Amniotic epithelial cell (primary cell): ENCODE results near the gene PDSS1.
"Not testable (repeated sequence)": the region's sequence is repeated elsewhere in the genome, so short reads cannot be mapped to it uniquely, and the experiment has no call there.

Experiments
- DNase-seq: peaks from one replicate; pipeline ENCODE4 v3.0.0-alpha.2; 2010; ENCODE audit warnings: low read depth

PDSS1 gene, protein sequence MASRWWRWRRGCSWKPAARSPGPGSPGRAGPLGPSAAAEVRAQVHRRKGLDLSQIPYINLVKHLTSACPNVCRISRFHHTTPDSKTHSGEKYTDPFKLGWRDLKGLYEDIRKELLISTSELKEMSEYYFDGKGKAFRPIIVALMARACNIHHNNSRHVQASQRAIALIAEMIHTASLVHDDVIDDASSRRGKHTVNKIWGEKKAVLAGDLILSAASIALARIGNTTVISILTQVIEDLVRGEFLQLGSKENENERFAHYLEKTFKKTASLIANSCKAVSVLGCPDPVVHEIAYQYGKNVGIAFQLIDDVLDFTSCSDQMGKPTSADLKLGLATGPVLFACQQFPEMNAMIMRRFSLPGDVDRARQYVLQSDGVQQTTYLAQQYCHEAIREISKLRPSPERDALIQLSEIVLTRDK

DNA sequence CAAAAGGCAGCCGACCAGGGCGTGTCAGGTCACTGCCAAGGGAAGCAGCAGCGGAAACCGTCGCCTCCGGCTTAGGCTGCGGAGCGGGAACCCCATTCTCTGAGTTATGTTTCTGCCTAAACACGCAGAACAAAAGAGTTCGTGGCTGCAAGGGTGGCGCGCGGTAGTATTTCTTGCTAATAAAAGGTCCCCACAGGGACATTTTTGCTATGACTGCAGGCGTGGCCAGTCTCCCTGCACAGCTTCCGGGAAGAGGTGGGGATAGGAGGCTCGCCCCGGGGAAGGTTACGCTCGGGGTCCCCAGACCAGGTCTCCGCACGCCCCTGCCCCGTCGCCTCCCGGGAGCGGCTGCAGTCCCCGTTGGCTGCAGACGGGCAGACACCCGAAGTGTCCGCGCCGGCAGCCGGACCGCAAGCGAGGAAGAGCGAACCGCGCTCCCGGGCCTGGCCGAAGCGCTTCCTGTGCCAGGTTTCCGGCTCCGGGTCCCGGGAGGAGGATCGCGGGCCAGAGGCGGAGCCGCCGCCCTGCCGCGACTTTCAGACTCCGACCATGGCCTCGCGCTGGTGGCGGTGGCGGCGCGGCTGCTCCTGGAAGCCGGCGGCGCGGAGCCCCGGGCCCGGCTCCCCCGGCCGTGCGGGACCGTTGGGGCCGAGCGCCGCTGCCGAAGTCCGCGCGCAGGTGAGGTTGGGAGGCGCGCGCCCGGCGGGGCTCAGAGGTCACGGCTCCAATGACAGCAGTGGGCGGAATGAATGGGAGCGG, at the start of gene PDSS1:
Gene PDSS1 (plus strand): TSS at position 539 of the 759 bp plus-strand sequence. CDS start 11 bp downstream, at position 550.
- peak; percentile 56 for DNase-seq

DNA sequence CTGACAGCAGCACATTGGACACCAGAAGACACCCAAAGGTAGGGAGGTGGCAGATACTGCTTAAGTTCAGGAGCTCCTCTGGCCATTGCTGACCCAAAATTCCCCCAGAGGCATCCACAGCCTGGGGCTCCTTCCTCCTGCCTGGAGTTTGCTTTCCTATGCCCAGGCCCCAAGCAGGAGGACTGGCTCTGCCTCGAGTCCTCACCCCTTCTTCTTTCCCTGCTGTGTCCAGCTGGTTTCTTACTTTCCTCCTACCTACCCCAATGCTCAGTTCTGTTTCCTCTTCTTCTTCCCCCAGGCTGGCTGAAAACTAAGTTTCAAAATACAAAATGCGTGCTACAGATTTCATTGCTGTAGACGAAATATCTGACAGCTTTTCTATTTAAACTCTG, 49.3 kb upstream of the PDSS1 start:
- DNase-seq = not testable (repeated sequence)

DNA sequence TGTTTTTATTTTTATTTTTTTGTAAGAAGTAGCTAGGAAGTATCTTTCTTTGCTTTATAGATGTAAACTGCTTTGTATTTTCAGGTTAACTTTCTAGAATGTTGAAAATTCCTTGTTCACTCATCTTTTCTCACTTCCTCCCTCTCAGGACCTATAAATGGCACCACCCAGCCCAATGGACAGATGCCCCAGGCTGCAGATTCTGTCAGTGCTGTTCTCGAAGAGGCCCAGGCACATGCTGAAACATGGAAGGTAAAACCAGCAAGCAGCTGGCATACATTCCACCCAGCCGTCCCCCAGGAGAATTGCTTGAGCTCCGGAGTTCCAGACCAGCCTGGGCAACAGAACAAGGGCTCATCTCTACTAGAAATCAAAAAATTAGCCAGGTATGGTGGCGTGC, 47.1 kb upstream of the PDSS1 start:
- no peak for DNase-seq

DNA sequence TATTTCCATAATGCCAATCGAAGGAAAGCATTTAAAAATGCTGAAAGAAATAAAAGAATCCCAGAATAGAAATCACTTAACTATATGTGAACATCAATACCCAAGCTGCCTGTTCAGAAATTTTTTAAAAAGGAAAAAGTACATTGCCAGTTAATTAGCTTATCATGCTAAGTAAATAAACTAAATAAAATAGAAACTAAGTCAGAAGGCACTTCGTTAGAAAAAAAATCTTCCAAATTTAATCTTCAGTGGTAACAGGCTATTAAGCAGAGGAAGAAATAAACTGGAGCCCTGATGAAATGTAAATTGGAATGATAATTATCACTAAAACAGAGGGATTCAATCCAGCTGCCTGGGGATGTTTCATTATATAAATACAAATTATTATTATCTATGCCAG, 46.0 kb upstream of the PDSS1 start:
- not testable (repeated sequence) for DNase-seq

DNA sequence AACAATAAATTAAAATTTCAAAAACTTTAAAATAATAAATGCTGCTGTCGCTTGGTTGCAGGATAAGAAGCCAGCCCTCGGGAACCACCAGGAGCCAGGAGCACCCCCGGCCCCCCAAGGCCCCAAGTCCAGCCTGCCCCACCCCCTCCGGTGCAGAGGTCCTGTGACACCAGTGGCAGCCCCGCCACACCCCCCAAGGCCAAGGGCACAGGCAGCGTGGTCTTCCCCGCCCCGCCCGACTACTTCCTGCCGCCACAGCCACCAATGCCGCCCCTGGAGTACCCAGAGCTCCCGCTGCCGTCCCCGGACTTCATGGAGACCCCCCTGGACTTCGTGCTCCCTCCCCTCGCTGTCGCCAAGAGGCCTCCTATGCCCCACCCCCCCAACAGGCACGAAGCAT, 44.5 kb upstream of the PDSS1 start:
- DNase-seq = no peak

DNA sequence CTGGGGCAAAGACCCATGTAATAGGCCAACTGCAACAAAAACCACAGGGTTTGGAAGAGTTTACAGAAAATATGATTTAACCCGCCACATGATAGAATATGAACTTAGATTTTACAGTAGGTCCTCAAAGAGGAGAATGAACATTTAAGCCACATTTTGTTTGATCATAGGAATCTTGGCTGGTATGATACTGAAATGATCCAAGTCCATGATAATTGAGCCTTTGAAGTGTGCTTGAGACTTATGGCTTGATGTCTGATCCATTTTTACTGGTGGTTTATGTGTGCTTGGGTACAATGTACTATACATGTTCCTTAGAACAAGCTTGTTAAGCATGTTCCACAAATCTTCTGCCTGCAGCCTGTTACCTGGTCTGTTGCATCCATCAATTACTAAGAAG, 41.8 kb upstream of the PDSS1 start:
- DNase-seq = no peak

DNA sequence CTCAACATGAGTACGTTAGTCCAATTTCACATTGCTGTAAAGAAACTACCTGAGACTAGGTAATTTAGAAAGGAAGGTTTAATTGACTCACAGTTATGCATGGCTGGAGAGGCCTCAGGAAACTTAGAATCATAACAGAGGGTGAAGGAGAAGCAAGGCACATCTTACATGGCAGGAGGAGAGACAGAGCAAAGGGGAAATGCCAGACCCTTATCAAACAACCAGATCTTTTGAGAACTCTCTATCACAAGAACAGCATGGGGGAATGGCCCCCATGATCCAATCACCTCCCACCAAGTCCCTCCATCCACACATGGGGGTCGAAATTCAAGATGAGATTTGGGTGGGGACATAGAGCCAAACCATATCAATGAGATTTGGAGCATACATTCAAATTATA, 34.6 kb upstream of the PDSS1 start:
- no peak for DNase-seq

DNA sequence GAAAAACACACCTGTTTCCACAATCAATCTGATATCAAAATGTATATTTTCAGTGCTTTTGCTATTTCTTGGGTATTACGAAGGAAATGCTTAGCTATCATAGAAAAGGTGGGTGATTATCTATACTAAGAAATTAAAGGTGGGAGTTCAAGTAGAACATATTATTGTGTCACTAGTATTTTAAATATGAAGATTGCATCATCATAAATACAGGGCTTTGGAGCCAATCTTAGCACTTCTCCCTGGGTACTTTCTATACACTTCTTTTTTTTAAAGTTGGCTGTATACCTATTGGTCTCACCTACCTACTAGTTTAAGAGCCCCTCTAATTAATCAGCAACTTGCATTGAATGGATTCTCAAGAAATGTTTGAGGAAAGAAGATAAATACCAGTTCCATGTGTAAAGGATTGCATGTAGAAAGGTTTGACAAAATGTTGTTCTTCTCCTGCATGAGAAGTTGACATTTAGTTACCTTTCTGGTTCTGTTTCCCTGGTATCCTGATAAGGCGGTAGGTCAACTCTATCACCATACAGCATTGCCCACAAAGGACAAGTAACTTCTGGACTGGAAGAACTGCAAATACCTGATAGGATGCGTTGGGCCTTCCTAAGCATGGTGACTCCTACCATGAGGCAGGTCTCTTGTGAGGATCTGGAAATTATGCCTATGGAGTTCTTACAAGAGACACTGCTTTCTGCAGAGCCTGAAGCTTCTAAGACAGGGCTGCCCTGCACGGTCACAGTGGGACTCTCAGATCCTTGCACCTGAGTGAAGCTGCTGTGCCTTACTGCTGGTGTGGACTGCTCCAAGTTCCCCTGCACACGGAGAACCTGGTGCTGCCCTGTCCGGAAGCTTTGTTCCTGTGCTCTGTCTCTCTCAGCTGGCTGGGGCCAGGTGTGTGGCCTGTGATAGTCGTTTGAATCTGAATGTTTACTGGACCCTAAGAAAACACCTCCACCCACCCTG, 32.1 kb upstream of the PDSS1 start:
- no peak for DNase-seq

DNA sequence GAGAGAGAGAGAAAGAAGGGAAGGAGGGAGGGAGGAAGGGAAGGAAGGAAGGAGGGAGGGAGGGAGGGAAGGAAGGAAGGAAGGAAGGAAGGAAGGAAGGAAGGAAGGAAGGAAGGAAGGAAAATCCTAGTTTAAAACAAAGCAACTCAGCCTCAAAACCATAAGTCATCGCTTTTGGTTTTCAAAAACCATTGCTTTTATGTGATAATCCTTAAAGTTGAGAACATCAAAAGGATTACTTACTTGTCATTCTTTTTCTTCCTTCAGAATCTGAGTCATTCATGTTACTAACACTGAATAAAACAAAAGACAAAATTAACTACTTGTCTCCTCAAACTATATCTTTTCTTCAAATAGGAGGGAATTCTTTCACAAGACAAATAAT, 21.6 kb upstream of the PDSS1 start:
- no peak for DNase-seq

DNA sequence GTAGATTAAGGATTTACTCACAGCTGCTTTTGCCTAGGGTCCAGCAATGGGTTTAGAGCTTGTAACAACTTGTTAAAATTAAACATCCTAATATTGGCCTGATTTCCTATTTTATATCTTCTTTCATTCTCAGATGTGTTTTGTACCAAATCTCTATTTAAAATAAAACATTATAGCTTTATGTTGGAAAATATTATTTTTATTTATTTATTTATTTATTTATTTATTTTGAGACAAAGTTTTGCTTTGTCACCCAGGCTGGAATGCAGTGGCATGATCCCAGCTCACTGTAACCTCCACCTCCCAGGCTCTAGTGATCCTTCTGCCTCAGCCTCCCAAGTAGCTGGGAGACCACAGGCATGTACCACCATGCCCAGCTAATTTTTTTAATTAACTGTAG, 17.9 kb upstream of the PDSS1 start:
- no peak for DNase-seq

DNA sequence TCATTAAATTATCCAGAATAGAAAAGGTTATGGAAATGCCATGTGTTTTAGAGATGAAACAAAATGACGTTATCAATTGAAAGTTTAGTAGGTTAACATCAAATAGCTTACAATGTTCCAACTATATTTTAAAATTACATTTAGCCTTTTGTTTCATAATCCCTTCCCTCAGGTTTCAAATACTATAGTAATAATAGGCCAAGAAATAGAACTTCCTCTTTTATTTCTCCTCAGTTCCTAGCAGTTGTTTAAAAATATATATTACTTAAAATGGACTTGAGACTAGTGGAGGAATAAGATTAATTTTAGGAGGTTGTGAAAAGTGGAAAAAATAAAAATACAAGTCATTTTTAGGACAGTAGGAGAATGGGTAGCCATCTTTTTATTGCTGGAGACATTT, 16.4 kb upstream of the PDSS1 start:
- no peak for DNase-seq

DNA sequence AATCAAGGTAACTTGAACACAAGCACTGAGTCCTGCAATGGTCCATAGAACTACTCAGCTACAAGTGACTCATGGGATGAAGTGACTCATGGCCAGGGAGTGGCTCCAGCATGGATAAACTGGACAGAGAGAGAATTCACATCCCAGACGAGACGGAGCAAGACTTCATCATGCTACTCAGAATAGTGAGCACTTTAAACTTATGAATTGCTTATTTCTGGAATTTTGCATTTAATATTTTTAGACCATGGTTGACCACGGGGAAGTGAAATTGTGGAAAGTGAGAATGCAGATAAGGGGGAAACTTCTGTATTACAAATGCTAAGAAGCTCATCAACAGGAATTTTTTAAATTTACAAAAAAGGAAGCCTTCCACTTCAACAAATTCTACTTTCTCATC, 15.5 kb upstream of the PDSS1 start:
- peak; percentile 42 for DNase-seq

DNA sequence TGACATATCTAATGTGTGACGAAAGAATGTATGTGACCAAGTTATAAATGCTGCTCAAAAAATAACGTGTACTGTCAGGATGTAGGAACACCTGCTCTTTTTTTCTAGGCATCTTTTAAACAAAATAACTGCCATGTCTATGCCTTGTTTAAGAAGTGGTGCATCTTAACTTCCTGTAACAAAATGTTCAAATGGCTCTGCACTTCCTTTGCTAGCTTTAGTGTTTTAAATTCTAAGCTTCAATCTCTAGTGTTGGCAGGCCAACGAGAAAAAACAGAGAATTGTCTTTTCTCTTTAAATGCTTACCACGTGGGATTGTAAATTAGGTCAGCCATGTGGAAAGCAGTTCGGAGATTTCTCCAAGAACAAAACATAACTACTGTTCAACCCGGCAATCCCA, 14.6 kb upstream of the PDSS1 start:
- DNase-seq = no peak

DNA sequence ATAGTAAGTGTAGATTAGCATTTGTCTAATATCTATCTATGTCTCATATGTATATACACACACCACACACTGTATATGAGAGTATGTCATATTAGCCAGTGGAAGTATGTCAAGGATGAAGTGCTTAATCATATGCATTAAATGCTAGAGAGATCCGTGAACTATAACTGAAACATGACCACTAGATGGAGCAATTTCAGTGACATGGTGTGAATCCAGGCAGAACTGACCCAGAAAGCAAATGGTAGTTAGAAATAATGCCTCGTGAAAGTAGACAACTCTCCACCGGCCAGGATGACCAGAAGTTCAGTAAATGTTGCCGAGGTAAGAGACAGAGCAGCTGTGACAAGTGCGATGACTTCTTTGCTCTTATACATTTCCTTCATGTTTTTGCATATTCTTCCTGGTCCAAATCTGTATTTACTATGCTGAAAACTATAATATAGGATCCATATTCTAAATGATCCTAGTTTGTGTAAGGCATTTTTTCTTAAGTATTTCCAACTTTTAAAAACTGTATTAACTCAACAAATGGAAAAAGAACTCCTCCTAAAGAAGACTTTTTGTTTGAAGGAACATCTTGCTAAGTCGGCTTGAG, 12.7 kb upstream of the PDSS1 start:
- peak; percentile 32 for DNase-seq

DNA sequence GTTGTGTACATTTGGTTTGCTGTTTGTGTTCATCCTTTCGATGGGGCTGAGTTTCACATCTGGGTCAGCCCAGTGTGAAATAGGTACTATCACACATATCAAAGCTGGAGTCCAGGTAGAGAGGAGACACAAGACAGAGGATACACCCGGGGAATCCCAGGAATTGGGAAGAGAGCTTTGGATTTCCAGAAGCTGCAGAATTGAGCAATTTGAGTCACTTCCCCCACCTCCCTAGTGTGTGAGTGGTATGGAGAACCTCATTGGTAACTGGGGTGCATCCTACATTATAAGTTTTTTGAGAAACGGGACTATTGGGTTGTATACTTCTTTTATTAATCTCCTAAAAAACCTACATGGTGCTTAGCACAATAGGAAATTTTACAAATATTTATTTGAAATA, 12.1 kb upstream of the PDSS1 start:
- DNase-seq = no peak

DNA sequence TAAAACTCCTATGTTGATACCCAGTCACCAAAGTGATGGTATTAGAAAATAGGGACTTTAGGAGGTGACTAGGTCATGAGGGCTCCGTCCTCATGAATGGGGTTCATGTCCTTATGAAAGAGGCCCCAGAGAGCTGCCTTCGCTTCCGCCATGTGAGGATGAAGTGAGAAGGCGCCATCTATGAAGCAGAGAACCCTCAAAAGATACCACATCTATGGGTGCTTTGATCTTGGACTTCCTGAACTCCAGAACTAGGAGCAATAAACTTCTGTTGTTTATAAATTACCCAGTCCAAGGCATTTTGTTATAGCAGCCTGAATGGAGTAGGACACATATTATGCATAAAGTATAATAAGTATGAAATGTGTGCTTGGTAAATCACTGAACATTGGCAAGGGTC, 8.1 kb upstream of the PDSS1 start:
- no peak for DNase-seq

DNA sequence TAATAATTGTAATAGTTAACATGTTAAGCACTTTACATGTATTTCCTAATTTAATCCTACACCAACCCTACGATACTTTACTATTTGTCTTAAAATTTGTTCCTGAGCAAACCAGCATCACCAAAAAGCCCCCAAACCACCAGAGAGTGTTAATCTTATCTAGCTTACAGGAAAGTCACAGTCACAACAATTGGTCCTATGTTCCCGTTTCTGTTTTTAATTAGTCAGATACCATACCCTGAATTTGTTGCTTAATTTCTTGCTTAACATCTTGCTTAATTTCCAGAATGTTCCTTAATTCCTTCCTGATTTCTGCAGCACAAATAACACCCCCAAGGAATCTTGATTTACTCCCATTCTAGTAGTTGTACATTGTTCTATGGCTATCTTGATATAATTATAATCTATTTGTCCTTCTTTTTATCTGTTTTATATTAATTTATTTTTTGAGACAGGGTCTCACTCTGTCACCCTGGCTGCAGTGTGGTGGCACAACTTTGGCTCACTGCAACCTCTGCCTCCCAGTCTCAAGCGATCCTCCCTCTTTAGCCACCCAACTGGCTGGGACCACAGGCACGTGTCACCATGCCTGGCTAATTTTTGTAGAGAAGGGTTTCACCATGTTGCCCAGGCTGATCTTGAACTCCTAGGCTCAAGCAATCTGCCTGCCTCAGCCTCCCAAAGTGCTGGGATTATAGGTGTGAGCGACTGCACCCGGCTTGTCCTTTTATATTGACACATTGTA, 6.6 kb upstream of the PDSS1 start:
- no peak for DNase-seq

DNA sequence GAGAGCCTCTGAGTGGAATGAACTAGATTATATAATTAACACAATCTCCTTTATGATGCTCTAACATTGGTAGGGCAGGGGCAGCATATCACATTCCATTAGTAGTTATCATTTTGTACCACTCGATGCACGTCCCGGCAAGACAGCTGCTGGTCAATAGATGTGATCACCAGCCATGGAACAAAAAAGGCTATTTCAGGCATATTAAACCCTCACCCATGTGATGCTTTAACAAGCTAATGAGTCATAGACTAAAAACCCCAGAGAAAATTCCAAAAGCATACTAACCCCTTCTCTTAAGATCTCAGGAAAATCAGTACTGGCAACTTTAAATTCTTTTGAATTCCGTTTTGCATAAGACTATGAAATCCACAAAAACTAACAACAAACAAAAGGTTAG, 3.0 kb upstream of the PDSS1 start:
- not testable (repeated sequence) for DNase-seq

DNA sequence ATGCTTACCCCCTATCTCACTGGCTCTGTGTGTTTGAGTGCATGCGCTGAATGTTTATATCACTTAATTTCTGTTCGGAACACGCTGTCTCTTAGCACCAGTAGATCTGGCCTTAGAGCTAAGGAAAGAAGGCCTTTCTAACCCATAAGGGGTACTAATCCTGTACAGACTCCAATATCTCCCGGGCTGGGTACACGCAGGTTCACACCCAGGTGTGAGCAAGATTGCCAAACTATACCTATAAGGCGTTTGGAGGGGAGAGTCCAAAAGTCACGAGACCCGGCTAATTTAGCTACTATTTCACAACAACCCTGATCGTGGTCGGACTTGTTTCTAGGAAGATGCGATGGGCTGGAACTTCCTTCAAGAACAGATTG, 727 bp upstream of the PDSS1 start:
- peak; percentile 66 for DNase-seq

DNA sequence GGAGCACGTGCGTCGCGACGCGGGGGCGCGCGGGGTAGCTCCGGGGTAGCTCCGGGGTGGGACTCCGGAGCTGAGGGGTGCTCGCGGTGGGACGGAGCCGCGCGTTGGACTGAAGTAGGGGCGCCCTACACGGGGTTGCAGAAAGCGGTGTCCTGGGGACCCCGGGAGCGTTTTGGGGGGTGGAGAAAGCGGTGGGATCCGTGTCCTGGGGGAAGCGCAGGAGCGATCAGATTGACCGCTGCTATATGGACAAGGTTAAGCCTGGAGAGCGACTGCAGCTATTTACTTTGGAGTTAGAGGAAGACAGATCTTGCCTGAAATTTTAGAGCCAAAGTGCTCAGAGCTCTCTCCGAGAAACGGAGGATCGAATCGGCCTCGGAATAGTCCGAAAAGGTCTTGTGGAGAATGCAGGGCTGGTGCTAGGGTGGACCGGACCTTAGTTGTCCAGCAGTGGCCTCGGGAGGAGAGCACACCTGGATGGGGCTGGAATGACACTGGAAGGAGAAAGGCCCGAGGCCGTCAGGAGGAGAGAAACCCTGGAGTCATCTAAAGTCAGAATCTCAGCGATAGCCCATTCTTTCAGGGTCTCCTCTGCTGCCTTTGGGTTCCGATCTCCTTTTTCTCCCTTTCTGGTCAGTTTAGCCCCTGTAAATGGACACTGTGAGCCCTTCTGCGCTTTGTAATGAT, 564 bp downstream of the PDSS1 start:
- no peak for DNase-seq

DNA sequence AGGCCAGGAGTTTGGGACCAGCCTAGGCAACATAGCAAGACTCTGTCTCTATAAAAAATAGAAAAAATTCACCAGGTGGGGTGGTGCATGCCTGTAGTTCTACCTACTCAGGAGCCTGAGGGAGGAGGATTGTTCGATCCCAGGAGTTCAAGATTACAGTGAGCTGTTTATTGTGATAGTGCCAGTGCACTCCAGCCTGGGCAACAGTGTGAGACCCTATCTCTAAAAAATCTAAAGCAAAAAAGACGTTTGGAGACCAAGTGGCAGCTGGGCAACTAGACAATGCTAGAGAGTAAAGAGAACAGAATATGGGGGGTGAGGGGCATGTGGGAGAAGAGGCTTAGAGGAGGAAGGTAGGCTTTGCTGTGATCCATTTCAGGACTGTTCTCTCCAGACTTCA, 1.4 kb downstream of the PDSS1 start:
- no peak for DNase-seq
